ENCODE results near the gene MIF4GD.
"Not testable (repeated sequence)": the region's sequence is repeated elsewhere in the genome, so short reads cannot be mapped to it uniquely, and the experiment has no call there.

Gene MIF4GD

GRCh38 chr17:75288359-75288758 lies 17.3 kb upstream of the MIF4GD start:
- no peak for DNase-seq

GRCh38 chr17:75287221-75287620 lies 16.2 kb upstream of the MIF4GD start:
- DNase-seq = no peak

DNA sequence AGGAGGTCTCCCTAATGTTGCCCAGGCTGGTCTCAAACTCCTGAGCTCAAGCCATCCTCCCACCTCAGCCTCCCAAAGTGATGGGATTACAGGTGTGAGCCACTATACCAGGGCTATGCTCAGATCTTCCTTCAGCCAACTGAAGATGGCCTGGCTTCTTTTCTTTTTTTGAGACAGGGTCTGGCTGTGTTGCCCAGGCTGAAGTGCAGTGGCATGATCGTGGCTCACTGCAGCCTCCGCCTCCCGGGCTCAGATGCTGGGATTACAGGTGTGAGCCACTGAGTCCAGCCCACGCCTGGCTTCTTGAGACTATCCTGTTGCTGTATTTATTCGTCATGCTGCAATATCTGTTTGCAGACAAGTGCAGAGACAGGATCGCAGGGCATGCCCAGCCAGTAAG lies 14.1 kb upstream of the MIF4GD start:
- no peak for DNase-seq

- DNase-seq = not testable (repeated sequence)
These were observed 9.2 kb upstream of the MIF4GD start for GRCh38 chr17:75280189-75280588.

GRCh38 chr17:75277664-75278071 lies 6.6 kb upstream of the MIF4GD start:
- no peak for DNase-seq

DNA sequence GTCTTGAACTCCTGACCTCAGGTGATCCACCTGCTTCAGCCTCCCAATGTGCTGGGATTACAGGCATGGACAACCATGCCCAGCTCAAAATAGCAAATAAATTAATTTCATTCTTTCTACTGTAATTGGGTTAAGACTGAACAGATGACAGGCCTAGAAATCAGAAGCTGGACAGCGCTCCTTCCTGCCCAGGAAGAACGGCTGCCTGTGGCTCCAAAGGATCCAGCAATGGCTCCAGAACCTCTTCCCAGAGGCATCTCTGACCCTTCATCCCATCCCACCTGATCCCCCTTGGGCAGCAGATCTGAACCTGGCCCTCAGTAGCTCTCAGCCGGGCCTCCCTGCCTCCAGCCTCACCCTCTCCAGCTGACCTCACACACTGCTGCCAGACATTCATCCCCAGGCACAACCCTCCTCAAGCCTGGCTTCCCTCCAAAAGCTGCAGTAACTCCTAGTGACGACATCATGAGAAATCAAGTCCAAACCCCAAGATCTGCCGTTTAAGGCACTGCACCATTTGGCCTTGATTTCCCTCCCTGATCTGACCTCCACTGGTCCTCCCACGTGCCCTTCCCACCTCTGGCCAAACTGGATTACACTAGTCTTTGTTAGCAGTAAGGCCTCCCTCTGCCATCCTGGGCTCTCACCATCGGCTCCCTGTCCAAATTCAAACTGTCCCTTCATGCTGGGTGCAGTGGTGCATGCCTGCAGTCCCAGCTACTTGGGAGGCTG lies 3.1 kb upstream of the MIF4GD start:
- no peak for DNase-seq

GRCh38 chr17:75272848-75273184 lies 1.8 kb upstream of the MIF4GD start:
- DNase-seq = no peak

DNA sequence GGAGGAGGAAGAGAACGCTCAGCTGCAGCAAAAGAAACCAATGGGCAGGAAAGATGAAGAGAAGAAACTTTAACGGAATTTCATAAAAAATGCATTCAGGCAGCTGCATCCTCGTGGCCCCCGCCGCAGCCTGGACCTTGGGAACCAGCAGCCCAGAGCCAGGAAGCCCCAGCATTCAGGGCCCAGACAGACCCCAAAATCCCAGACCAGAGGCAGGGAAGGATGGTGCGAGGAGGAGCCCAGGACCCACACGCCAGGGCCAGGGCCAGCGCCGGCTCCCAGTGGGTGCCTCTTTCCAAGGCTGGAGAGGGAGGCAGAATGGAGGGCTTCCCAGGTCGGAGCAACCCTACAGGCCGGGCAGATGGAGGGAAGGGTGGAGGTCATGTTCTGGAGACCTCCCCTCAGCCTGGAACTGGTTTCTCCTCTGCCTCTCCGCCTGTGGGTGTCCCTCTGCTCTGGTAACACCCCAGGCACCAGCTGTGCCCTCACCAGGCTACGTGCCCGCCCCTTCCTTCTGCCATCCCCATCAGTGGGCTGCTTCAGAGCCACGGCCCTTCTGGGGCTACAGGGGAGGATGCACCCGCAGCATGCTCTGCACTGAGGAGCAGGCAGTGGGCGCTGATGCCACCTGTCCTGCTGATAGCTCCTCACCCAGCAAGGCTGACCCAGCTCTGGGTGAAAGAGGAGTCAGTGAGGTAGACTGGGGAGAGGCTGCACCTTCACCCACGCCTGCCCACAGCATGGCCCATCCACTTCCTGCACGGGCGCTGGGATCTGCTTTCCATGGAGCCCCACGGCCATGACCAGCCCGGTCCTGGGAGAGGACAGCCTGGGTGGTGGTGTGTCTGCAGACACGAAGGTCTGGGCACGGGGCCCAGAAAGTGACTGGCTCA lies 1.2 kb upstream of the MIF4GD start:
- no peak for DNase-seq

GRCh38 chr17:75271233-75271954 lies 363 bp upstream of the MIF4GD start:
- DNase-seq = peak; percentile 89 to 90

DNA sequence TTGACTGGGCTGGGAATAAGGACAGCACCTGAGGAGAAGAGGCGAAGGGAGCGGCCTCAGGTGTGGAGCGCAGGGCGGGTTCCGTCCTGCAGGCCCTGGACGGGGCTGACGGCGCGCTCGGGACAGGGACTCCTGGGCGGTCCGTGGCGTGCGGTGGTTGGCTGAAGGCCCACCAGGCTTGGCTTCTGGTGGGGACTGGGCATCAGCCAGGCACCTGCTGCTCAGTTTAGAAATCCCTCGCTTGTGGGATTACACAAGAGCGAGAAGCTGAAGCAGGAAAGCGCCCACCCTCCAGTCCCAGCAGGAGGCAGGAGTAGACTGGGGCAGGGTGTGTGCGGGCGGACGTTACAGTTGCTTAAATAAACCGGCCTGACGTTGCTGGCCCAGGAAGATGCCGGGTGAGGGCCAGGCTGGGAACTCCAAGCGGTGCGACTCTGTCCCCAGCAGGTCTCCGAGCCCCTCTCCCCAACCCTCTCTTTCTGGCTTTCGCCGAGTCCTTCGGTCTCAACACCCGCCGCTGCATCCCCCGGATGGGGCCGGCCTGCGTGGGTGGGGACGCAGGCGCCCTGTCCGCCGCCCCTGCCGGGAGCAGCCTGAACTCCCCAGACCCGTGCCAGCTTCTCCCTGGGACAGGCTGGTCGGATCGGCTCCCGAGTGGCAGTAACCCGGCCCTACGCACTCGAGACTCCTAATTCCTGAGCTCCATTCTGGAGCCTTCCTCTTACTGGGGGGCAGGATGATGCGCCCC lies 639 bp downstream of the MIF4GD start:
- DNase-seq = peak; percentile 49 to 52

GRCh38 chr17:75269844-75270217 lies 1.2 kb downstream of the MIF4GD start:
- no peak for DNase-seq

DNA sequence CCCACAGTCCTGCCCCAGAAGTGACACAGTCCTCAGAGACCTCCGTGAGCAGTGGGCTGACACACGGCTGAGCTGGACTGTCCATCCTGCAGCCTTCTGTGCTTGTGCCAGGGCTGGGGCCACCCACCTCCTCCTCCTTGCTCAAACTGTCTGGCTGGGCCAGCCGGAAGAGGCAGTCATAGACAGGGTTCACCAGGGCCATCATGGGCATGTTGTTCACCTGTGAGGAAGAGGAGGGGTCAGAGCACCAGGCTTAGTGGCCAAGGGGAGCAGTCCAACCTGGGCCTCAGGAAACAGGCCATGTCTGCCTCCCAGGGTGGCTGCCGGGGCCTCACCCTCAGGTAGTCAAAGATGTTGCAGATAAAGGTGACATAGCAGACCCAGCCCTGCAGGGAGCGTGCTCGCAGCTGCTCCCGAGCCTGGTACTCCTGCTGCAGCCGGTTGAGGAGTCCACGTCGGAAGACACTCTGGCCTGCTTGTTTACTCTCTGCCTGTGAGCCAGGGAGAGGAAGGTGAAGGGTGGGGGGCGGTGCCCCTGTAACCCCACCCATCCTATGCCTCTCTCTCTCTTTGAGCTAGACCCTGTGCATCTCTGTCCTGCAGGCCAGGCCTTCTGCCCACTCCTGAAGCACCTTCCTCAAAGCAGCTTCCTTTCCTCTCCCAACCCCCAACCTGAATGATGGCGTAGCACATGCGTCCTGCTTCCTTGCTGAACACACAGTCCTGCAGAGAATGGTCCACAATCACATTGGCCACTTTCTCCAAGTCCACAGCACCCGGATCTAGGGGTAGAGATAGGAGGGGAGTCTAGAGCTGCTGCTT lies 3.4 kb downstream of the MIF4GD start:
- no peak for DNase-seq

- no peak for DNase-seq
These were observed 3.9 kb downstream of the MIF4GD start for GRCh38 chr17:75267153-75267410.

- DNase-seq = no peak
These were observed 4.5 kb downstream of the MIF4GD start for GRCh38 chr17:75266316-75267152.

- DNase-seq = no peak
These were observed 5.3 kb downstream of the MIF4GD start for GRCh38 chr17:75265614-75266315.

- DNase-seq = no peak
These were observed 8.0 kb downstream of the MIF4GD start for GRCh38 chr17:75263055-75263454.

- DNase-seq = no peak
These were observed 8.9 kb downstream of the MIF4GD start for GRCh38 chr17:75262112-75262606.

DNA sequence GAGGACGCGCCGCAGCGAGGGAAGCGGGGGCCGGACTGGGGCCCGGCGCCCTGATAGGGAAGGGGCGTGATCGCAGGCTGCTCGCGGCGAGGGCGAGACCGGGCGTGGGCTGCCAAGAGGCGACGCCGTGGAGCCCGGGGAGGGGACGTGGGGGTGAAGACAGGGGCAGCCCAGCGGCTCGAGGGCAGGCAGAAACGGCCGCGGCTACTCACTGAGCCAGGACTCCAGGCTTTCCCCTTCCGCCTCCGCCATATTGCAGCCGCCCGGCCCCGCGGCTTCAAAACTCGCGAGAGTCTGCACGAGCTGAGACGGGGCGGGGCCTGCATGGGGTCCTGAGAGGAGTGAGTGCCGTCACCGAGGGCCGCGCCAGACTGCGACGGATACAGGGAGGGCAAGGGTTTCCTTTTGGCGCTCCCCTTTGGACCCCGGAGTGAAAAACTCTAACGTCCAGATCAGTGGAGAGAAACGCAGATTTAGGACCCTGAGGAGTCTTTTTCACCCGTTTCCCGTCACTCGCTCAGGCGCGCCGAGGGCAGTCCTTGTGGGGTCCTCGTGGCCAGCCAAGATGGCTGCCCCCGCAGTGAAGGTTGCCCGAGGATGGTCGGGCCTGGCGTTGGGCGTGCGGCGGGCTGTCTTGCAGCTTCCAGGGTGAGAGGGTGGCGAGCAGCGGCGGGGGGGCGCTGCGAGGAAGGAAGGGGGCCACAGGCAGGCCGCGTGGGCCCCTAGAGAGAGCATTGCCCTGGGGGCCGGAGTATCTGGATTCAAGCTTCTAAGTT lies 9.5 kb downstream of the MIF4GD start, which contains the start of the genes GGA3 and MRPS7:
TSS of gene GGA3 (minus strand) at position 271 of the 776 bp plus-strand sequence. CDS start at position 252, 19 bp downstream.
TSS of gene MRPS7 (plus strand) at position 544 of the 776 bp plus-strand sequence. CDS start at position 566, 22 bp downstream.
- peak; percentile 94 to 96 for DNase-seq

DNA sequence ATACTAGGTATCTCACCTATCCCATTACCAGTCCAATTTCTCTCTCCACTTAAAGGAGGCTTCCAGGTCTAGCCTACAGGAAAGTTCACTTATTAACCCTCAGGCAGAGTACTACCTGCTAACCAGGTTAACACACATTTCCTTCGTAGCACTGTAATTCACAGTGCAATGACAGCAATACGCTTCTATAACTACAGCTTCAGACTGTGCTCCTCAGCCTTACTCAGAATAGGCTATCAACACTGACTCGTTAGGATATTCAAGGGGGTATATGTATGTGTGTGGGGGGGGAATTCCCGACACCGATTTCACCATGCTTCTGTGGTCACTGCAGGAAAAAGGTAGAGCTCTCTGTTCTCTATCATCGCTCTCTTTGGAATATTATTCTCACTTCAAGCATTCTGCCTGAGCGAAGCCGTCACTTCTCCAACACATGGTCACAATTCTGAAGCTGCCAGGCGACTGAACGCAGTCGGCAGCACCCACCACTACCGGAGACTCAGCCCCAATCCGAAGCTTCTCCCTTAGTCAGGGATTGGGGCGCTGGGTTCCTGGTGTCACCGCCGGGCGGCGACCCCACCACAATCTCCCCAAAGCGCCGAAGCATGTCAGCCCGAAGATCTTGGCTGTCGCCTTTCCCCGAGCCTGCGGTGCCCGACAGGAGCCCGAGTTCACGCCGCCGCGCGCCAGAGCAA lies 10.2 kb downstream of the MIF4GD start:
- peak; percentile 50 to 61 for DNase-seq
